ENCODE results near the gene LYPLAL1. TPM values are rescaled to one million over a fixed set of nuclear protein-coding genes. Genes with fewer than 3 reads are reported as not detected.

Gene LYPLAL1
- total RNA-seq, 1 donor from 2014 or later, result 16.0 TPM

- Mint-ChIP-seq H3K27ac (ENCODE audit: unreplicated experiment) (no peak overlapping the region), H3K9me3 (ENCODE audit: unreplicated experiment) (peaks cover 12% of the 10 kb centered on the region), H3K4me1 (ENCODE audit: unreplicated experiment) (no peaks in the 10 kb centered on the region), H3K4me3 (ENCODE audit: unreplicated experiment) (no peak overlapping the region), H3K36me3 (ENCODE audit: unreplicated experiment) (no peaks in the 10 kb centered on the region), H3K27me3 (ENCODE audit: unreplicated experiment) (no peaks in the 10 kb centered on the region)
- DNase-seq (ENCODE audit: extremely low spot score, unreplicated experiment), result no peak
- TF ChIP-seq, protein P1, sequence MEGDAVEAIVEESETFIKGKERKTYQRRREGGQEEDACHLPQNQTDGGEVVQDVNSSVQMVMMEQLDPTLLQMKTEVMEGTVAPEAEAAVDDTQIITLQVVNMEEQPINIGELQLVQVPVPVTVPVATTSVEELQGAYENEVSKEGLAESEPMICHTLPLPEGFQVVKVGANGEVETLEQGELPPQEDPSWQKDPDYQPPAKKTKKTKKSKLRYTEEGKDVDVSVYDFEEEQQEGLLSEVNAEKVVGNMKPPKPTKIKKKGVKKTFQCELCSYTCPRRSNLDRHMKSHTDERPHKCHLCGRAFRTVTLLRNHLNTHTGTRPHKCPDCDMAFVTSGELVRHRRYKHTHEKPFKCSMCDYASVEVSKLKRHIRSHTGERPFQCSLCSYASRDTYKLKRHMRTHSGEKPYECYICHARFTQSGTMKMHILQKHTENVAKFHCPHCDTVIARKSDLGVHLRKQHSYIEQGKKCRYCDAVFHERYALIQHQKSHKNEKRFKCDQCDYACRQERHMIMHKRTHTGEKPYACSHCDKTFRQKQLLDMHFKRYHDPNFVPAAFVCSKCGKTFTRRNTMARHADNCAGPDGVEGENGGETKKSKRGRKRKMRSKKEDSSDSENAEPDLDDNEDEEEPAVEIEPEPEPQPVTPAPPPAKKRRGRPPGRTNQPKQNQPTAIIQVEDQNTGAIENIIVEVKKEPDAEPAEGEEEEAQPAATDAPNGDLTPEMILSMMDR (IDR thresholded peaks at IDR 0.05), result no peak
These were observed 43.2 kb upstream of the LYPLAL1 start for GRCh38 chr1:219130366-219130935.

- H3K4me3 Mint-ChIP-seq (ENCODE audit: unreplicated experiment), result no peak overlapping the region
- no peak overlapping the region for H3K27ac Mint-ChIP-seq (ENCODE audit: unreplicated experiment)
- H3K27me3 Mint-ChIP-seq (ENCODE audit: unreplicated experiment), result no peaks in the 10 kb centered on the region
- TF ChIP-seq, protein P1 (IDR thresholded peaks at IDR 0.05), result no peak
- peaks cover 12% of the 10 kb centered on the region for H3K9me3 Mint-ChIP-seq (ENCODE audit: unreplicated experiment)
- no peaks in the 10 kb centered on the region for H3K36me3 Mint-ChIP-seq (ENCODE audit: unreplicated experiment)
- no peaks in the 10 kb centered on the region for H3K4me1 Mint-ChIP-seq (ENCODE audit: unreplicated experiment)
- no peak for DNase-seq (ENCODE audit: extremely low spot score, unreplicated experiment)
These were observed 40.7 kb upstream of the LYPLAL1 start for GRCh38 chr1:219132939-219133338.

- no peaks in the 10 kb centered on the region for H3K4me1 Mint-ChIP-seq (ENCODE audit: unreplicated experiment)
- peaks cover 11% of the 10 kb centered on the region for H3K9me3 Mint-ChIP-seq (ENCODE audit: unreplicated experiment)
- H3K27me3 Mint-ChIP-seq (ENCODE audit: unreplicated experiment), result no peaks in the 10 kb centered on the region
- TF ChIP-seq, protein P1 (IDR thresholded peaks at IDR 0.05), result no peak
- H3K27ac Mint-ChIP-seq (ENCODE audit: unreplicated experiment), result no peak overlapping the region
- no peak overlapping the region for H3K4me3 Mint-ChIP-seq (ENCODE audit: unreplicated experiment)
- DNase-seq (ENCODE audit: extremely low spot score, unreplicated experiment), result no peak
- peaks cover 1% of the 10 kb centered on the region for H3K36me3 Mint-ChIP-seq (ENCODE audit: unreplicated experiment)
These were observed 34.9 kb upstream of the LYPLAL1 start for GRCh38 chr1:219138747-219139146.

DNA sequence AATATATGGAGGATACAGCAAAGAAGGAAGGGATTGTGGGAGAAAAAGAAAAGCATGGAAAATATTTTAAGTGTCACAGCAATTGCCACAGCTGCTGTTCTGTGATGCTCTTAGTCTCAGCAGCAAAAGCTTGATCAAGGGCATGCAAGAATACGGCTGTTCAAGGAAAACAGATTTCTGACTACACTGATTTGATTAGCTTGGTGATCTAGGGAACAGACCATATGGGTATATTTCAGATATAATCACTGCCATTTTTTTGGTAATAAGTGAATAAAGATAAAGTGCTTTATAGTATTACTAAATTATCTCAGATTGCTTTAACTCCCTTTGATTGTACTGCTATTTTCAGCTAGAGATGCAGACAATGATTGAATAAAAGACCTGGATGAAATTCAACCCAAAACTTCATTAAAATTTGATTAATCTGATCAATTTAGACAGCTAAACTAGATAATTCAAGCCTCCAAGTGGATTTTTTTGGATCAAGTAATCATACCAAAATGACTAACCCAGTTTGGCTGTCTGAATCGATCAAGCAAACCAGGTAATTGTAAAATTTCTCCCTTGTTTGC is 33.3 kb upstream of the LYPLAL1 start:
- TF ChIP-seq, protein P1 (IDR thresholded peaks at IDR 0.05), result no peak
- DNase-seq (ENCODE audit: extremely low spot score, unreplicated experiment), result no peak
- H3K27me3 Mint-ChIP-seq (ENCODE audit: unreplicated experiment), result no peaks in the 10 kb centered on the region
- no peaks in the 10 kb centered on the region for H3K4me1 Mint-ChIP-seq (ENCODE audit: unreplicated experiment)
- H3K9me3 Mint-ChIP-seq (ENCODE audit: unreplicated experiment), result peaks cover under 1% of the 10 kb centered on the region
- no peak overlapping the region for H3K27ac Mint-ChIP-seq (ENCODE audit: unreplicated experiment)
- H3K4me3 Mint-ChIP-seq (ENCODE audit: unreplicated experiment), result no peak overlapping the region
- H3K36me3 Mint-ChIP-seq (ENCODE audit: unreplicated experiment), result peaks cover 1% of the 10 kb centered on the region

DNA sequence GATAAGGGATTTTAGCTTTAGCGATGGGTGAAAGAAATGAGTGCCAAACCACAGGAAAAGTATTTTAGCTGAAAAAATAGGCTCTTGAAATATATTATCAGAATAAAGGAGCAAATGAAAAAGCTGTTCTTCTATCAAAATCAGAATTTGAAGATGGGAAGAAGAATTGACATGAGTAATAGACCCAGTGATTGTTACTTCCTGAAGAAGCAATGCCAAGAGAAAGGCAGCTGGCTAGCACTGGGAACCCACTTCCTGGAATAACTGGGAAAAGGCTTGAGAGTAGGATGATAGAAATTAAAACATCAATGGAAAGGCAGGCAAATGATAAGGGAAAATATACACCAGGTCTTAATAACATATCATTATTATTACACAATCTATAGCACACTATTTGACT is 29.9 kb upstream of the LYPLAL1 start:
- Mint-ChIP-seq H3K4me3 (ENCODE audit: unreplicated experiment) (no peak overlapping the region), H3K27ac (ENCODE audit: unreplicated experiment) (no peak overlapping the region), H3K36me3 (ENCODE audit: unreplicated experiment) (peaks cover 1% of the 10 kb centered on the region), H3K27me3 (ENCODE audit: unreplicated experiment) (no peaks in the 10 kb centered on the region), H3K9me3 (ENCODE audit: unreplicated experiment) (no peaks in the 10 kb centered on the region), H3K4me1 (ENCODE audit: unreplicated experiment) (peaks cover 3% of the 10 kb centered on the region)
- DNase-seq (ENCODE audit: extremely low spot score, unreplicated experiment), result no peak
- TF ChIP-seq, protein P1 (IDR thresholded peaks at IDR 0.05), result no peak

Data from osteocyte (in vitro differentiated cells).